GM18861 (cell line): Measurements from ENCODE around the gene CSNK2B.

Experiments
- ATAC-seq: cut with Tn5 transposase; IDR thresholded peaks from one replicate; pipeline ENCODE4 v1.9.1; 2021; ENCODE audit not compliant: unreplicated experiment

The CSNK2B gene

GRCh38 chr6:31710523-31711219, 44.8 kb downstream of the CSNK2B start:
- no peak for ATAC-seq

GRCh38 chr6:31711233-31711632, 45.4 kb downstream of the CSNK2B start:
- ATAC-seq: no peak

- ATAC-seq: no peak
Measured at GRCh38 chr6:31712296-31712695, 46.4 kb downstream of the CSNK2B start.

- no peak for ATAC-seq
Measured at GRCh38 chr6:31713465-31713864, 47.6 kb downstream of the CSNK2B start.

- ATAC-seq: no peak
Measured at GRCh38 chr6:31713991-31714684, 48.3 kb downstream of the CSNK2B start.

- no peak for ATAC-seq
Measured at GRCh38 chr6:31715022-31715958, 49.4 kb downstream of the CSNK2B start, which contains the start of gene LY6G6D. LY6G6D (plus strand) TSS chr6:31715348; CDS start chr6:31715356, 8 bp downstream.

GRCh38 chr6:31717499-31718222, 51.8 kb downstream of the CSNK2B start:
- no peak for ATAC-seq

GRCh38 chr6:31718265-31718664, 52.4 kb downstream of the CSNK2B start:
- ATAC-seq: no peak

- ATAC-seq: no peak
Measured at GRCh38 chr6:31719001-31719400, 53.1 kb downstream of the CSNK2B start.
